Gastrocnemius medialis (tissue), 4 donors: ENCODE data around the gene RTEL1. TPM values are rescaled to one million over a fixed set of nuclear protein-coding genes. Genes with fewer than 3 reads are reported as not detected.

Experiments used
- ATAC-seq, 2 donors: fragments of 150-250 bp; one replicate each; pipeline ENCODE4 v1.9.1; 2016
- DNase-seq, 2 donors: peaks; one replicate each; pipeline ENCODE4 v3.0.0-alpha.2; 2019
- H3K27ac ChIP-seq, 4 donors: fragments of 200-600 bp; sonication (generic); 1 replicate in 1 of 4; 2 replicates in 3 of 4; pipeline ENCODE4 v1.5.1; 2016 to 2018; ENCODE audit warnings: mild to moderate bottlenecking in 2 of 4, moderate library complexity in 1 of 4
- H3K27me3 ChIP-seq, 3 donors: fragments of 200-600 bp; sonication (generic) in 2 of 3; 1 replicate in 1 of 3; 2 replicates in 2 of 3; pipeline versions ENCODE4 v1.5.1 to v1.6.0; 2016 to 2019; ENCODE audit warnings: mild to moderate bottlenecking in 1 of 3, moderate library complexity in 1 of 3
- H3K36me3 ChIP-seq, 2 donors: fragments of 200-600 bp; sonication (generic) in 1 of 2; one replicate each; pipeline ENCODE4 v1.5.1; 2017 to 2018
- H3K4me1 ChIP-seq, 2 donors: fragments of 200-600 bp; sonication (generic) in 1 of 2; one replicate each; pipeline ENCODE4 v1.5.1; 2016 to 2017; ENCODE audit warnings: mild to moderate bottlenecking in 2 of 2
- H3K4me3 ChIP-seq, 4 donors: fragments of 200-600 bp; sonication (generic) in 3 of 4; 1 replicate in 1 of 4; 2 replicates in 3 of 4; pipeline ENCODE4 v1.5.1; 2016 to 2019; ENCODE audit warnings: mild to moderate bottlenecking in 2 of 4
- H3K9me3 ChIP-seq, 3 donors: fragments of 200-600 bp; sonication (generic) in 2 of 3; 1 replicate in 1 of 3; 2 replicates in 2 of 3; pipeline ENCODE4 v1.5.1; 2016 to 2019
- CTCF ChIP-seq, 5 experiments: fragments of 450-650 bp in 3 of 5; fragments of 200-600 bp in 2 of 5; sonication (generic) in 2 of 5; IDR thresholded peaks in 4 of 5; conservative IDR thresholded peaks in 1 of 5; 1 replicate in 4 of 5; 2 replicates in 1 of 5; pipeline ENCODE4 v1.5.1; 2016 to 2019; ENCODE audit warnings: antibody characterized with exemption in 5 of 5, mild to moderate bottlenecking in 3 of 5, moderate library complexity in 3 of 5
- POLR2A ChIP-seq, 2 donors: fragments of 450-650 bp; IDR thresholded peaks; one replicate each; pipeline ENCODE4 v1.6.1; 2017; ENCODE audit warnings: antibody characterized with exemption in 2 of 2, mild to moderate bottlenecking in 2 of 2, moderate library complexity in 2 of 2
- in situ Hi-C, 4 donors: fragments of 200-750 bp; cut with MboI; loops; one replicate each; pipeline versions ENCODE4 v1.15.0 to v1.8.0; 2017; ENCODE audit warnings: low sequenced_read_pairs in 4 of 4
- intact Hi-C: fragments of 100-400 bp; cut with DNase I; formaldehyde crosslinking; loops from one replicate; pipeline ENCODE4 v1.15.1; 2023; ENCODE audit warnings: low total_unique reads
- total RNA-seq, 4 donors: library from RNA; depleted of rRNA; stranded (reverse); fragments of >200 nt; gene quantifications; one replicate each; pipeline versions ENCODE4 v1.1.0 to v1.2.3, GENCODE V29; 2016

Gene RTEL1
- total RNA-seq, 4 donors from 2014 or later, result 2.4 to 9.1 (median 6.0) TPM

- Histone ChIP-seq H3K4me3 (peak overlapping the region in 2 of 4 donors; percentile 17 to 19), H3K27ac (peak overlapping the region; percentile 78 to 83 (median 82)), H3K27me3 (no peaks in the 10 kb centered on the region), H3K36me3 (no peaks in the 10 kb centered on the region), H3K4me1 (peaks cover 14 to 27% of the 10 kb centered on the region in 2 donors), H3K9me3 (no peaks in the 10 kb centered on the region)
- TF ChIP-seq POLR2A (IDR thresholded peaks at IDR 0.05) (no peak), CTCF (IDR thresholded peaks at IDR 0.05 in 4 of 5, conservative IDR thresholded peaks at IDR 0.05 in 1 of 5) (no peak)
- in situ Hi-C loops, result no loop called here
- ATAC-seq (no peak), DNase-seq (no peak)
- intact Hi-C loops, result no loop called here
These were observed 28.0 kb downstream of the RTEL1 start for GRCh38 chr20:63686094-63686491.

- Histone ChIP-seq H3K36me3 (no peaks in the 10 kb centered on the region), H3K4me1 (peaks cover 14 to 27% of the 10 kb centered on the region in 2 donors), H3K27ac (peak overlapping the region; percentile 78 to 83 (median 82)), H3K9me3 (no peaks in the 10 kb centered on the region), H3K4me3 (peak overlapping the region in 2 of 4 donors; percentile 17 to 19), H3K27me3 (no peaks in the 10 kb centered on the region)
- TF ChIP-seq CTCF (IDR thresholded peaks at IDR 0.05 in 4 of 5, conservative IDR thresholded peaks at IDR 0.05 in 1 of 5) (no peak), POLR2A (IDR thresholded peaks at IDR 0.05) (peak; percentile 14 to 45)
- peak; percentile 49 to 63 for DNase-seq
- ATAC-seq, result peak; percentile 60 to 62
- intact Hi-C loops (no loop called here), in situ Hi-C loops (no loop called here)
These were observed 28.6 kb downstream of the RTEL1 start for GRCh38 chr20:63686492-63687321.

- H3K27me3 ChIP-seq, result no peaks in the 10 kb centered on the region
- no peaks in the 10 kb centered on the region for H3K9me3 ChIP-seq
- H3K4me1 ChIP-seq, result peaks cover 14 to 22% of the 10 kb centered on the region in 2 donors
- ATAC-seq (no peak), DNase-seq (no peak)
- H3K36me3 ChIP-seq, result no peaks in the 10 kb centered on the region
- TF ChIP-seq POLR2A (IDR thresholded peaks at IDR 0.05) (no peak), CTCF (IDR thresholded peaks at IDR 0.05 in 4 of 5, conservative IDR thresholded peaks at IDR 0.05 in 1 of 5) (no peak)
- in situ Hi-C loops, result no loop called here
- intact Hi-C loops, result no loop called here
- H3K27ac ChIP-seq, result peak overlapping the region; percentile 78 to 83 (median 82)
- H3K4me3 ChIP-seq, result no peak overlapping the region
These were observed 29.5 kb downstream of the RTEL1 start for GRCh38 chr20:63687419-63688178.

- Histone ChIP-seq H3K4me1 (peaks cover 14 to 19% of the 10 kb centered on the region in 2 donors), H3K9me3 (no peaks in the 10 kb centered on the region), H3K27me3 (no peaks in the 10 kb centered on the region), H3K36me3 (no peaks in the 10 kb centered on the region), H3K4me3 (no peak overlapping the region), H3K27ac (peak overlapping the region; percentile 78 to 83 (median 82))
- in situ Hi-C loops, result no loop called here
- intact Hi-C loops, result no loop called here
- ATAC-seq, result no peak
- TF ChIP-seq POLR2A (IDR thresholded peaks at IDR 0.05) (no peak), CTCF (IDR thresholded peaks at IDR 0.05 in 4 of 5, conservative IDR thresholded peaks at IDR 0.05 in 1 of 5) (no peak)
- DNase-seq, result no peak
These were observed 30.3 kb downstream of the RTEL1 start for GRCh38 chr20:63688228-63689045.
